SK-N-MC (cell line): ENCODE measurements around the gene GATC.
A peak's percentile ranks its signal among the peaks of the same experiment; 100 is the strongest.

Experiments used
- DNase-seq: peaks from one replicate; pipeline ENCODE4 v3.0.0-alpha.2; 2011; ENCODE audit warnings: low read depth, low spot score
- H3K27ac ChIP-seq: fragments of 200-600 bp; sonication (generic); 2 replicates; pipeline ENCODE4 v1.5.1; 2016; ENCODE audit warnings: mixed run types
- H3K36me3 ChIP-seq: fragments of 200-600 bp; sonication (generic); 2 replicates; pipeline ENCODE4 v1.6.1; 2017; ENCODE audit warnings: antibody characterized with exemption, low read length, mixed read lengths; ENCODE audit not compliant: insufficient read depth
- H3K4me3 ChIP-seq: fragments of 200-600 bp; sonication (generic); 2 replicates; pipeline ENCODE4 v1.5.1; 2016
- H3K9ac ChIP-seq: fragments of 200-600 bp; sonication (generic); 2 replicates; pipeline ENCODE4 v1.8.0; 2017; ENCODE audit warnings: mixed run types, mixed read lengths; ENCODE audit not compliant: insufficient read length
- H3K9me3 ChIP-seq: fragments of 200-600 bp; sonication (generic); 2 replicates; pipeline ENCODE4 v1.6.1; 2017; ENCODE audit warnings: low read depth, mild to moderate bottlenecking, antibody characterized with exemption, low read length, moderate library complexity, mixed read lengths
- EZH2 ChIP-seq: fragments of 200-600 bp; sonication (generic); IDR thresholded peaks from one replicate; pipeline ENCODE4 v1.6.1; 2017; ENCODE audit warnings: antibody characterized with exemption
- FOXP2 ChIP-seq: optimal IDR thresholded peaks from 2 replicates; pipeline ENCODE3; 2011; ENCODE audit warnings: mild to moderate bottlenecking, moderate library complexity; ENCODE audit not compliant: insufficient read depth; ENCODE audit errors: extremely low read length, control extremely low read depth
- POLR2AphosphoS5 ChIP-seq: IDR thresholded peaks from 2 replicates; pipeline ENCODE4 v1.6.1; 2012; ENCODE audit warnings: mild to moderate bottlenecking, low read depth, low read length, borderline replicate concordance

The GATC gene

GRCh38 chr12:120495731-120496412 is 49.6 kb downstream of the GATC start, which contains the start of gene DYNLL1:
TSS of gene DYNLL1 (plus strand) at chr12:120496113. CDS start at chr12:120496422, 309 bp downstream.
- Histone ChIP-seq H3K36me3 (peaks cover 29% of the 10 kb centered on the region), H3K27ac (no peak within 1 kb of the TSS), H3K4me3 (peak within 1 kb of the TSS; percentile 82), H3K9ac (peak within 1 kb of the TSS; percentile 78), H3K9me3 (no peaks in the 10 kb centered on the region)
- TF ChIP-seq EZH2 = no peak
- peak; percentile 99 for TF ChIP-seq POLR2AphosphoS5
- peak; percentile 84 for DNase-seq

GRCh38 chr12:120496413-120497340 is 50.4 kb downstream of the GATC start:
- Histone ChIP-seq H3K36me3 (peaks cover 22% of the 10 kb centered on the region), H3K27ac (no peak overlapping the region), H3K4me3 (peak overlapping the region; percentile 82), H3K9ac (peak overlapping the region; percentile 78), H3K9me3 (no peaks in the 10 kb centered on the region)
- DNase-seq = no peak
- TF ChIP-seq EZH2 (no peak), FOXP2 (no peak), POLR2AphosphoS5 (no peak)

GRCh38 chr12:120497524-120498150 is 51.4 kb downstream of the GATC start:
- H3K27ac ChIP-seq = no peak overlapping the region
- no peak for DNase-seq
- H3K4me3 ChIP-seq = peak overlapping the region; percentile 82
- peaks cover 22% of the 10 kb centered on the region for H3K36me3 ChIP-seq
- no peaks in the 10 kb centered on the region for H3K9me3 ChIP-seq
- no peak for TF ChIP-seq FOXP2
- no peak for TF ChIP-seq POLR2AphosphoS5
- no peak for TF ChIP-seq EZH2
- peak overlapping the region; percentile 78 for H3K9ac ChIP-seq

- TF ChIP-seq FOXP2 (no peak), EZH2 (no peak), POLR2AphosphoS5 (peak; percentile 28; the same call in 1 of the 2 replicates)
- no peak for DNase-seq
- Histone ChIP-seq H3K9me3 (no peaks in the 10 kb centered on the region), H3K9ac (no peak overlapping the region), H3K36me3 (peaks cover 31% of the 10 kb centered on the region), H3K27ac (peak overlapping the region; percentile 39), H3K4me3 (no peak overlapping the region)
Measured at GRCh38 chr12:120498870-120499515, 52.7 kb downstream of the GATC start.

- Histone ChIP-seq H3K27ac (no peak overlapping the region), H3K36me3 (peaks cover 38% of the 10 kb centered on the region), H3K9ac (no peak overlapping the region), H3K9me3 (no peaks in the 10 kb centered on the region), H3K4me3 (no peak overlapping the region)
- no peak for TF ChIP-seq FOXP2
- TF ChIP-seq POLR2AphosphoS5 = no peak
- no peak for TF ChIP-seq EZH2
- DNase-seq = no peak
Measured at GRCh38 chr12:120500581-120500980, 54.3 kb downstream of the GATC start.

GRCh38 chr12:120504587-120504986 is 58.3 kb downstream of the GATC start:
- Histone ChIP-seq H3K9ac (no peak overlapping the region), H3K36me3 (peaks cover 27% of the 10 kb centered on the region)

GRCh38 chr12:120508537-120508936 is 62.3 kb downstream of the GATC start:
- DNase-seq = no peak
- H3K4me3 ChIP-seq = no peak overlapping the region
- H3K9ac ChIP-seq = no peak overlapping the region
- H3K9me3 ChIP-seq = no peaks in the 10 kb centered on the region
- no peak overlapping the region for H3K27ac ChIP-seq
- peaks cover 37% of the 10 kb centered on the region for H3K36me3 ChIP-seq
- no peak for TF ChIP-seq EZH2
- TF ChIP-seq FOXP2 = no peak
- TF ChIP-seq POLR2AphosphoS5 = no peak

More at GRCh38 chr12:120504587-120504986, 58.3 kb downstream of the GATC start:
- no peak overlapping the region for H3K27ac ChIP-seq
- no peak for DNase-seq
- no peaks in the 10 kb centered on the region for H3K9me3 ChIP-seq
- no peak overlapping the region for H3K4me3 ChIP-seq
- TF ChIP-seq EZH2 (no peak), POLR2AphosphoS5 (no peak), FOXP2 (no peak)
